Effector memory CD8-positive, alpha-beta T cell (primary cell): ENCODE measurements around the gene DPF3.

Experiments
- ATAC-seq: fragments of 150-1000 bp; cut with Tn5 transposase; replicated peaks from 2 replicates; pipeline ENCODE4 v1.10.0; 2021; ENCODE audit warnings: mild to moderate bottlenecking, moderate library complexity
- DNase-seq, 3 experiments: peaks; one replicate each; pipeline ENCODE4 v3.0.0; 2021
- H3K27ac Mint-ChIP-seq, 2 donors: one replicate each; pipeline ENCODE4 v1.8.0; 2022; ENCODE audit warnings: mild to moderate bottlenecking in 2 of 2, mixed read lengths in 2 of 2, moderate library complexity in 2 of 2
- H3K27me3 Mint-ChIP-seq, 2 donors: one replicate each; pipeline ENCODE4 v1.8.0; 2022; ENCODE audit warnings: mixed read lengths in 2 of 2
- H3K36me3 Mint-ChIP-seq: one replicate; pipeline ENCODE4 v1.8.0; 2022; ENCODE audit warnings: mild to moderate bottlenecking, moderate library complexity, mixed read lengths; ENCODE audit not compliant: insufficient read depth
- H3K4me1 Mint-ChIP-seq, 2 donors: one replicate each; pipeline ENCODE4 v1.8.0; 2022; ENCODE audit warnings: low read depth in 2 of 2, mixed read lengths in 2 of 2
- H3K4me3 Mint-ChIP-seq, 2 donors: one replicate each; pipeline ENCODE4 v1.8.0; 2022; ENCODE audit warnings: mild to moderate bottlenecking in 2 of 2, mixed read lengths in 2 of 2, moderate library complexity in 2 of 2
- H3K9me3 Mint-ChIP-seq, 2 donors: one replicate each; pipeline ENCODE4 v1.8.0; 2022; ENCODE audit warnings: mixed read lengths in 2 of 2

Gene DPF3

GRCh38 chr14:72651714-72652113 is 242.2 kb downstream of the DPF3 start:
- H3K4me1 Mint-ChIP-seq: no peaks in the 10 kb centered on the region
- no peak overlapping the region for H3K4me3 Mint-ChIP-seq
- DNase-seq (no peak), ATAC-seq (no peak)
- no peak overlapping the region for H3K27ac Mint-ChIP-seq
- H3K9me3 Mint-ChIP-seq: no peaks in the 10 kb centered on the region
- no peaks in the 10 kb centered on the region for H3K36me3 Mint-ChIP-seq
- H3K27me3 Mint-ChIP-seq: peaks cover 7 to 29% of the 10 kb centered on the region in 2 donors

GRCh38 chr14:72651081-72651480 is 242.8 kb downstream of the DPF3 start:
- Mint-ChIP-seq H3K9me3 (no peaks in the 10 kb centered on the region), H3K36me3 (no peaks in the 10 kb centered on the region)
- no peak for ATAC-seq

GRCh38 chr14:72649603-72650227 is 244.2 kb downstream of the DPF3 start:
- Mint-ChIP-seq H3K4me3 (no peak overlapping the region), H3K27me3 (peaks cover 0 to 18% of the 10 kb centered on the region in 2 donors), H3K36me3 (no peaks in the 10 kb centered on the region), H3K9me3 (no peaks in the 10 kb centered on the region), H3K4me1 (no peaks in the 10 kb centered on the region), H3K27ac (no peak overlapping the region)
- no peak for DNase-seq
- ATAC-seq: no peak

More at GRCh38 chr14:72651081-72651480, 242.8 kb downstream of the DPF3 start:
- H3K4me3 Mint-ChIP-seq: no peak overlapping the region
- no peaks in the 10 kb centered on the region for H3K4me1 Mint-ChIP-seq
- H3K27me3 Mint-ChIP-seq: peaks cover under 1 to 23% of the 10 kb centered on the region in 2 donors
- no peak for DNase-seq
- H3K27ac Mint-ChIP-seq: no peak overlapping the region

GRCh38 chr14:72647782-72648181 is 246.1 kb downstream of the DPF3 start:
- H3K27me3 Mint-ChIP-seq: peaks cover 0 to 11% of the 10 kb centered on the region in 2 donors
- ATAC-seq (no peak), DNase-seq (no peak)
- H3K9me3 Mint-ChIP-seq: no peaks in the 10 kb centered on the region
- H3K4me3 Mint-ChIP-seq: no peak overlapping the region
- H3K27ac Mint-ChIP-seq: no peak overlapping the region
- H3K4me1 Mint-ChIP-seq: no peaks in the 10 kb centered on the region
- no peaks in the 10 kb centered on the region for H3K36me3 Mint-ChIP-seq

- H3K9me3 Mint-ChIP-seq: no peaks in the 10 kb centered on the region
- H3K27me3 Mint-ChIP-seq: peaks cover 0 to 11% of the 10 kb centered on the region in 2 donors
- no peaks in the 10 kb centered on the region for H3K36me3 Mint-ChIP-seq
- H3K4me1 Mint-ChIP-seq: no peaks in the 10 kb centered on the region
- ATAC-seq (no peak), DNase-seq (no peak)
- no peak overlapping the region for H3K27ac Mint-ChIP-seq
- no peak overlapping the region for H3K4me3 Mint-ChIP-seq
Measured at GRCh38 chr14:72646861-72647528, 246.9 kb downstream of the DPF3 start.

- H3K36me3 Mint-ChIP-seq: no peaks in the 10 kb centered on the region
- no peak overlapping the region for H3K27ac Mint-ChIP-seq
- no peak for DNase-seq
- peaks cover 0 to 2% of the 10 kb centered on the region in 2 donors for H3K4me1 Mint-ChIP-seq
- ATAC-seq: no peak
- H3K9me3 Mint-ChIP-seq: peaks cover 0 to 3% of the 10 kb centered on the region in 2 donors
- peaks cover 0 to 3% of the 10 kb centered on the region in 2 donors for H3K27me3 Mint-ChIP-seq
- no peak overlapping the region for H3K4me3 Mint-ChIP-seq
Measured at GRCh38 chr14:72645706-72646105, 248.2 kb downstream of the DPF3 start.

- ATAC-seq (no peak), DNase-seq (no peak)
- Mint-ChIP-seq H3K27me3 (no peaks in the 10 kb centered on the region), H3K4me3 (no peak overlapping the region), H3K36me3 (no peaks in the 10 kb centered on the region), H3K9me3 (peaks cover 0 to 8% of the 10 kb centered on the region in 2 donors), H3K4me1 (peaks cover 0 to 3% of the 10 kb centered on the region in 2 donors), H3K27ac (no peak overlapping the region)
Measured at GRCh38 chr14:72644758-72645489, 249.0 kb downstream of the DPF3 start.

GRCh38 chr14:72644038-72644437 is 249.9 kb downstream of the DPF3 start:
- Mint-ChIP-seq H3K4me3 (no peak overlapping the region), H3K27ac (no peak overlapping the region), H3K9me3 (peaks cover 0 to 8% of the 10 kb centered on the region in 2 donors), H3K27me3 (no peaks in the 10 kb centered on the region), H3K4me1 (peaks cover 0 to 3% of the 10 kb centered on the region in 2 donors), H3K36me3 (no peaks in the 10 kb centered on the region)
- ATAC-seq (no peak), DNase-seq (no peak)

- no peaks in the 10 kb centered on the region for H3K27me3 Mint-ChIP-seq
- H3K27ac Mint-ChIP-seq: no peak overlapping the region
- DNase-seq (no peak), ATAC-seq (no peak)
- H3K36me3 Mint-ChIP-seq: no peaks in the 10 kb centered on the region
- H3K4me3 Mint-ChIP-seq: no peak overlapping the region
- H3K9me3 Mint-ChIP-seq: peaks cover 0 to 8% of the 10 kb centered on the region in 2 donors
- H3K4me1 Mint-ChIP-seq: peaks cover 0 to 3% of the 10 kb centered on the region in 2 donors
Measured at GRCh38 chr14:72643317-72643801, 250.5 kb downstream of the DPF3 start.

GRCh38 chr14:72640911-72641485 is 252.9 kb downstream of the DPF3 start:
- ATAC-seq: no peak
- H3K9me3 Mint-ChIP-seq: peaks cover 0 to 8% of the 10 kb centered on the region in 2 donors
- no peak overlapping the region for H3K4me3 Mint-ChIP-seq
- H3K27me3 Mint-ChIP-seq: no peaks in the 10 kb centered on the region
- H3K4me1 Mint-ChIP-seq: peaks cover 0 to 3% of the 10 kb centered on the region in 2 donors
- DNase-seq: no peak
- no peaks in the 10 kb centered on the region for H3K36me3 Mint-ChIP-seq
- no peak overlapping the region for H3K27ac Mint-ChIP-seq

GRCh38 chr14:72638021-72638420 is 255.9 kb downstream of the DPF3 start:
- Mint-ChIP-seq H3K9me3 (peaks cover 0 to 8% of the 10 kb centered on the region in 2 donors), H3K27ac (no peak overlapping the region), H3K4me3 (no peak overlapping the region), H3K27me3 (peaks cover 0 to 4% of the 10 kb centered on the region in 2 donors), H3K36me3 (no peaks in the 10 kb centered on the region), H3K4me1 (peaks cover 0 to 3% of the 10 kb centered on the region in 2 donors)
- DNase-seq (no peak), ATAC-seq (no peak)

- peaks cover 0 to 3% of the 10 kb centered on the region in 2 donors for H3K4me1 Mint-ChIP-seq
- no peak overlapping the region for H3K27ac Mint-ChIP-seq
- DNase-seq (no peak), ATAC-seq (no peak)
- no peak overlapping the region for H3K4me3 Mint-ChIP-seq
- H3K36me3 Mint-ChIP-seq: no peaks in the 10 kb centered on the region
- H3K27me3 Mint-ChIP-seq: peaks cover 4 to 10% of the 10 kb centered on the region in 2 donors
- peaks cover 0 to 8% of the 10 kb centered on the region in 2 donors for H3K9me3 Mint-ChIP-seq
Measured at GRCh38 chr14:72636871-72637270, 257.0 kb downstream of the DPF3 start.

- no peak overlapping the region for H3K4me3 Mint-ChIP-seq
- H3K9me3 Mint-ChIP-seq: peaks cover 0 to 8% of the 10 kb centered on the region in 2 donors
- H3K27me3 Mint-ChIP-seq: peaks cover 10 to 18% of the 10 kb centered on the region in 2 donors
- H3K27ac Mint-ChIP-seq: no peak overlapping the region
- H3K36me3 Mint-ChIP-seq: no peaks in the 10 kb centered on the region
- no peak for ATAC-seq
- no peak for DNase-seq
- H3K4me1 Mint-ChIP-seq: peaks cover 0 to 3% of the 10 kb centered on the region in 2 donors
Measured at GRCh38 chr14:72636094-72636493, 257.8 kb downstream of the DPF3 start.
